ENCODE measurements around the gene RAB35.
"Not testable (repeated sequence)": the region's sequence is repeated elsewhere in the genome, so short reads cannot be mapped to it uniquely, and the experiment has no call there.

Gene RAB35

DNA sequence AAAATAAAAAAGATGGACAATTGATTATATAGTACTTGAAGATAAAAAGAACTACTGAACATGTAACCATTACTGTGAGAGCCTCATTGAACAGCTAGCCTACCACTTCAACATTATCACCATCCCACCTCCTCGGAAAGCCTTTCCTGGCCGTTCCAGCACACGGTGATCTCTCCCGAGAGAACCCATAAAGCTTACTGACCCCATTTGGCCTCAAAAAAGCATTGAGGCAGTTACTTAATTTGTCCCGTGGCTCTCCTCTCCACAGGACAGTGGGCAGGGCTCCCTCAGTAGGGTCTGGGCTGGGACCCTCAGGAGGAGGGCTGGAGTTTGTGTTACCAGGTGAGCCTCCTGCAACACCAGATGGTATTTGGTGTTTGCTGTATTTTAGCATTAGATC, 55.8 kb downstream of the RAB35 start:
- no peak for DNase-seq (ENCODE audit: low read depth, low spot score)

DNA sequence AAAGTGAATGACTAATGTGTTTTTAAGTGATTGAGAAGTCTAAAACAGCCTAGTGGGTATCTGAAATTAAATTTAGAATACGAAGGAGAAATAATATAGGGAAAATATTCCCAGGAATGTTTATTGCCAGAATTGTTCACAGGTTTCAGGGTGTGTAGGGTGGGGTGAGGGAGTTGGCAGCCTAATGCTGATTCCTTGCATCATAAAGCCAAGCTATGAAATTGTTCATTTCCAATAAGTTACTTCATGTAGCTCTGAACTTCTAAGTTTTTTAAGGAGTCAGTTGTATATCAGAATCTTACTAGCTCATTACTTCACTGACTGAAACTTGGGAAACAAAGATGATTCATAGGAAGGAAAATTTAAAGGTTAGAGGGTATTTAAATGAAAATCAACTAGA, 56.4 kb downstream of the RAB35 start:
- no peak for DNase-seq (ENCODE audit: low read depth, low spot score)

- DNase-seq (ENCODE audit: low read depth, low spot score), result no peak
Measured at GRCh38 chr12:120056739-120057138, 59.8 kb downstream of the RAB35 start.

DNA sequence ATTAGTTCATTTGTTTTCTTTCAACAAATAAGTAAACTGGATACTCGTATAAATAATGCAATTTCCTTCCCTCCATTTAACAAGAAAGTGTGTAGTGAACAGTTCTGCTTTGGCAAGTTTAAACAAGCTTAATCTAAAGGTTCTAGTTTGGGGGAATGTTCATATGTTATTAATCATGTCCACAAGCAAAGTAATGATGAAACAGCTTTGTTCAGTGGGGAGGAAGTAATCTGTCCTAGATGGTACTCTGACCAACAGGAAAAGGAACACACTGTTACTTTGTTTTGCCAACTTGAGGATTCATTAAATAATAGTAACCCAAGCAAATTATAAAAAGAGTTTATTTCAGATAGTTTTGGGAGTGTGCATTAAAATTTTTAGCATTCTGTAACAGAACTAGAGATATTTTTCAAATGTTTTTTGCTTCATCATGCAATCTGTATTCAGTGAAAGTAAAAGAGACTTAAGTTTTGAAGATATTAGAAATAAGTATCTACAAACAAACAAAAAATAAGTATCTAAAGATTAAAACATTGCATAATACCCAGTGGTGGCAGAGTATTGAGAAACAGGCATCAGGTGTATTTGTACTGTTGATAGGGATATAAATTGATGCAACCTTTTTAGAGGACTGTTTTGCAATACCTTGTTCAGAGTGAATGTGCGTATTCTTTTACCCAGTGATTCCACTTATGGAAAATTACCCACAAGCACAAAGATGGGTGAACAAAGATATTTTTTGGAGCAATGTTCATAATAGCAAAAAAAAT, 61.1 kb downstream of the RAB35 start:
- DNase-seq (ENCODE audit: low read depth, low spot score), result no peak

GRCh38 chr12:120054293-120054692, 62.3 kb downstream of the RAB35 start:
- DNase-seq (ENCODE audit: low read depth, low spot score), result no peak

- DNase-seq (ENCODE audit: low read depth, low spot score), result no peak
Measured at GRCh38 chr12:120051535-120051934, 65.0 kb downstream of the RAB35 start.

GRCh38 chr12:120049426-120049825, 67.1 kb downstream of the RAB35 start:
- DNase-seq (ENCODE audit: low read depth, low spot score), result no peak

DNA sequence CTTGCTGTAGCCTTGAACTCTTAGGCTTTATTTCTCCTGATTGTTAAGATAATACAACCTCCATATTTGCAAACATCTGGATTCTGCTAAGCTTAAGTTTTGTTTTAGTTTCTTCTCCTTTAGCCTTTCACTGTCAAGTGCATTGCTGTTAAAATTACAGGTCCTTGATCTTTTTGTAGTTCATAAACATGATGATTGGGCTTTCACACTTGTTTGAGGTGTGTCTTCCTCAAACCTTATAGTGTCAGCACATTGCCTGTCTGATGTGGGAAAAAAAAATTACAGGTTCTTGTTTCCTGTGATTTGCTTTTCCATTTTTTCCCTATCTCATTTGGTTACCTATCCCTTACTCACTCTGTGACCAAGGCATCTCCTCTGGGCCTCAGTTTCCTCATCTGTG, 68.3 kb downstream of the RAB35 start:
- no peak for DNase-seq (ENCODE audit: low read depth, low spot score)

DNA sequence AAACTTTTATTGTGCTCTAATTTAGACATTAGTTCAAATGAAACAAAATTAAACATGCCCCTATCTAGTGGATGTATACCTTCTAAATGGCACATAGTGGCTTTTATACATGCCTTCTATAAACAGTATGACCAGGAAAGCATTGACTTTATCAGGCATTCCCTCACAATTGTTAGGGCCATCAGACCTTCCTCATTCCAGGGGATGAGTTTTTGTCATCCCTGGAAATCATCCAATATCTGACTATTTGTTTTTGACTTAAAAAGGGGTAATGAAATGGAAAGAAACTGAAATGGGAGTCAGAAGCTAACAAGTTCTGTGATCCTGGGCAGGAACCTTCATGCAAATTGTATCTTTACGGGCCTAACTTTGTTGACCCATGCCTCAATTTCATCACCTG, 69.5 kb downstream of the RAB35 start:
- no peak for DNase-seq (ENCODE audit: low read depth, low spot score)

DNA sequence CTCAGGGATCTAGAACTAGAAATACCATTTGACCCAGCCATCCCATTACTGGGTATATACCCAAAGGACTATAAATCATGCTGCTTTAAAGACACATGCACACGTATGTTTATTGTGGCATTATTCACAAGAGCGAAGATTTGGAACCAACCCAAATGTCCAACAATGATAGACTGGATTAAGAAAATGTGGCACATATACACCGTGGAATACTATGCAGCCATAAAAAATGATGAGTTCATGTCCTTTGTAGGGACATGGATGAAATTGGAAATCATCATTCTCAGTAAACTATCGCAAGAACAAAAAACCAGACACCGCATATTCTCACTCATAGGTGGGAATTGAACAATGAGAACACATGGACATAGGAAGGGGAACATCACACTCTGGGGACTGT, 71.2 kb downstream of the RAB35 start:
- not testable (repeated sequence) for DNase-seq (ENCODE audit: low read depth, low spot score)

Data from brain pericyte (primary cell).